Left cardiac atrium (tissue), 4 donors: ENCODE results near the gene SH3GL2. TPM values are rescaled to one million over a fixed set of nuclear protein-coding genes. Genes with fewer than 3 reads are reported as not detected.

Experiments
- ATAC-seq, 2 donors: fragments of 200-7000 bp; cut with Tn5 transposase; one replicate each; pipeline ENCODE4 v1.9.1; 2020; ENCODE audit warnings: mild to moderate bottlenecking in 2 of 2, moderate library complexity in 2 of 2
- DNase-seq: peaks from one replicate; pipeline ENCODE4 v3.0.0-alpha.2; 2020
- intact Hi-C, 2 donors: fragments of 100-400 bp; cut with DNase I; formaldehyde crosslinking; loops; one replicate each; pipeline versions ENCODE4 v1.14.1 to v1.15.1; 2022 to 2023
- total RNA-seq, 2 donors: library from RNA; stranded (reverse); fragmentation: NEBNext Ultra II Directional; extraction: Animal tissue kit (Norgen Biotek cat#: 25700); gene quantifications; one replicate each; pipeline ENCODE4 v1.2.1, GENCODE V29; 2021
- donor health status: DM: no; HTN: yes; CAD: no.
- donor health status: DM: no; HTN: yes; CAD: no; lungs with severe emphysema.
- donor health status: DM: yes; HTN: yes; CAD: no.
- donor health status: Dilated cardiomyopathy.

Gene SH3GL2
- total RNA-seq, 2 donors from 2014 or later = 0.18 to 0.71 TPM

GRCh38 chr9:17600962-17601593 lies 22.2 kb downstream of the SH3GL2 start:
- intact Hi-C loops = no loop called here
- no peak for DNase-seq
- ATAC-seq = no peak

DNA sequence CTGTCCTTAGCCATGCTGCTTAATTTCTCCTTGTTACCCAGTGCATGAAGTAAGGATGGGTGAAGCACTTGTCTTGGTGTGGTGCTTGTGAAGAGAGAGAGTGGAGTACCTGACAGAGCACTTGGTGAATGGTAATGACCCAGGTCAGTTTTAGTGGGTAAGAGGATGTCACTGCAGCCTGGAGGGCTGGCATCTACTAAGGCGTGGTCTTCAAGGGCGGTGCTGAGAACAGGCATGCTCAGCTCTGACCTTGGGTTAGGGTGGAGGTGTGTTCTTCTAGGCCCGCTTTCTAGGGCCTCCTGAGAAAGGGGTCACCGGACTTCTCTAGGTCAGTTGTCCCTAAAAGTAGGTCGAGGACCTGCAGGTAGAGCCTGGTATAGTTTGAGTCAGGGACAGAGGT lies 25.7 kb downstream of the SH3GL2 start:
- DNase-seq (no peak), ATAC-seq (no peak)
- intact Hi-C loops = no loop called here

DNA sequence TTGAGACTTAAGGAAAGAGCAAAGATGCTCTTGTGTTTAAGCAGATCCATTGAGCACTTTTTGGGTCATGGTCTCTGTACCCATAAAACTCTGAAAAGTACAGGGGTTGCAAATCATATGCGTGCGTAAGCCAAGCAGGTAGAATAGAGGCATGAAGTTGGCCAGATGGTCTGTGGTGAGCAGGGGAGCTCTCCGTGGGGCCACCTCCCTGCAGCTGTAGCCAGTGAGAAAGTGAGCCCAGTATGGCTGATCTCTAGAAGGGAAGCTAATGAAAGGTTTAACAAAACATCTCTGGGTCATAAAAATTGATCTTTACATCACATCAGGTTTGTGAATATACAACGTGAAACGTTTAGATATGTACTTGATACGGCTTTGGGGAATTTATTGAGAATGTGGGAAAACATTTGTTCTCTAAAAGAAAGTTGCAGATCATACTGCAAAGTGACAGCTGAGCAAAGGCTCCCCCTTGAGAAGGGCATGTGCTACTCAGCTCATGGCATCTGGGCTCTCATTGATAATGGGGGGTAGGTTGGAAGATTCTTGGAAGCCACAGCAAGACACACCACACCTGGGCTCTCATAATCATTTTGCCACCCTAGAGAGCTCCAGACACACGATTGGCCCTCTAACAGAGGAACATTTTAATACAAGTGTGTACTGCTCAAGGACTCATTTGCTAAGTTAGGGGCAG lies 30.6 kb downstream of the SH3GL2 start:
- intact Hi-C loops = no loop called here
- DNase-seq (no peak), ATAC-seq (no peak)

GRCh38 chr9:17611342-17611741 lies 32.5 kb downstream of the SH3GL2 start:
- ATAC-seq (no peak), DNase-seq (no peak)
- intact Hi-C loops = no loop called here

GRCh38 chr9:17611917-17612316 lies 33.1 kb downstream of the SH3GL2 start:
- ATAC-seq = no peak
- DNase-seq = no peak
- intact Hi-C loops = no loop called here

DNA sequence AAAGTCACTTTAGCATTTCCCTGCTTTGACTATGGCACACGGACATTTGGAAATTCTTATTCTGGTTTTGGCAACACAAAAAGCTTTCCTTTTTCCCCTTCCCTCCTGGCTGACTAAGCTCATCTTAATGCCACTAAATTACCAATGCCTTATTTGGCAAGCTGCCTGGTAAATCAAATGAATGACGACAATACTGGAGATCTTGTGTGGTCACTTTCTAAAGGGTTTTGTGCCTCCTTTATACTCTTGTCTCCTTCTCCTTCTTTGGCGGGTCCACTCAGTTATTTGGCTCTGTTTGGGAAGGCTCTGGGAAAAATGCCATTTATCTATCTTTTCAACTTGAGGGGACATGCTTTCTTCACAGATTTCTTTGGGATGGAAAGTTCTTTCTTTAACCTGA lies 34.9 kb downstream of the SH3GL2 start:
- ATAC-seq = no peak

DNA sequence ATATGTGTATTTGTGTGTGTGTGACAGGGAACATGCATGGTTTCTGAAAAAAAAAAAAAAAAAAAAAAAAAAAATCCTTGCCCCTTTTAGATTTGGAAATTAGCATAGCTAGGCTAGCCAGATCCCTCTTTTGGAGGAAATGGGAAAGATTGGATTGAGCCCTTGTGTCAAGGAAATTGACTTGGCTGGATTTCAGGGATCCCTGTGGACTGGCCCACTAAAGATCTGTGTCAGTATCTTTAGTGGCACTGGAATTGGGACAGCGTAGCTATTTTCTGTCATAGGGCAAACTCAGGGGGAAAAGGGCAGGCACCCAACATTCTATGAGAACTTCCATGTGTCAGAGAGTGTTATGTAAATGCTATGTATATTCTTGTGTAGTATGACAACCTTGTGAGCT lies 35.4 kb downstream of the SH3GL2 start:
- DNase-seq = no peak
- intact Hi-C loops = no loop called here
- ATAC-seq = no peak

More for the DNA sequence above, 34.9 kb downstream of the SH3GL2 start:
- intact Hi-C loops = no loop called here
- no peak for DNase-seq

DNA sequence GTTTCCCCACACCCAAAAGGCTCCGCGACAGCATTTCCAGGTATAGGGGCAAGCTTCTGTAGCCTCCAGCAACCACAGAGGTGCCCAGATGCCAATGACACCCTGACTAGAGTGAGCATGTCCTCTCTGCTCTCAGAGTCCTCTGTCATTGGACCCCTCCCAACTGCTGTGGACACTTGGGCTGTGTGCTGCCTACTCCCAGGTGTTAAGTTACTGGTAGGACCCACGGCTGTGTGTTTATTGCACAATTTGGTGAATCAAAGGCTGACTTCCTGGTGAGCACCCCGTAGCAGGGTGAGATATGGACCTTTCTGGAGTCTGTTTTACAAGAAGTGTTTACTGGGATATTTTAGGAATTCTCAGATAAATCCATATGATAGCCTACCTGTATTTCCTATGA lies 36.0 kb downstream of the SH3GL2 start:
- no peak for ATAC-seq
- intact Hi-C loops = no loop called here
- DNase-seq = no peak

DNA sequence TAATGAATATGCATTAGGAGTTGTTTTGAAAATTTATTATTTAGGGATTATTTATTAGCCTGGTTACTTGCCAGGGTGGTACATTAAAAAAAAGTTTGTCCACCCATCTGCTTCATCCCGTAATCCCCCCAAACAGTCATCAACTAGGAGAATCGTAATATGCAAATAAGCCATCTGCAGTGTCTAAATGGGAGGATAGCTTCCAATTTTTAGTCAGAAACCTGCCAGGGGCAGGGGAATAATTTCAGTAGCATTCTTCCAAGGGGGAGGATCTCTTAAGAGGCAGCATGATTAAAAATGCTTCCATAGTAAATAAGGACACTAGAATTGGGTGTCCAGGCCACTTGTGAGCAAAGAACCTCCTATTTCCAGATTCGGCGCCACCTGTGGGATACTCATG lies 43.3 kb downstream of the SH3GL2 start:
- intact Hi-C loops = no loop called here
- DNase-seq (no peak), ATAC-seq (no peak)

DNA sequence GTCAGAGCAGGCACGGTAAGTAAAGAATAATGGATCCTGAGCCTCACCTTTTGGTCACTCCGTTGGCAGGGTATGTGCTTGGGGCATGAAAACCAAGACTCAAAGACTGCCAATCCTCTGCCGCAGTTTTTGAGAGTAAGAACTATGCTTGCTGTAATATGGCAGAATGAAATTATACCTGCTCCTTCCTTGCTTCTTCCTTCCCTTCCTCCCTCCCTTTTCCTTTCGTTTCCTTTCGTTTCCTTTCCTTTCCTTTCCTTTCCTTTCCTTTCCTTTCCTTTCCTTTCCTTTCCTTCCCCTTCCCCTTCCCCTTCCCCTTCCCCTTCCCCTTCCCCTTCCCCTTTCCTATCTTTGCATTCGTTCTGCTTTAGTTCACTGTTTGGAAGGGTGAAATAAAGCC lies 43.9 kb downstream of the SH3GL2 start:
- DNase-seq (no peak), ATAC-seq (no peak)
- intact Hi-C loops = no loop called here

DNA sequence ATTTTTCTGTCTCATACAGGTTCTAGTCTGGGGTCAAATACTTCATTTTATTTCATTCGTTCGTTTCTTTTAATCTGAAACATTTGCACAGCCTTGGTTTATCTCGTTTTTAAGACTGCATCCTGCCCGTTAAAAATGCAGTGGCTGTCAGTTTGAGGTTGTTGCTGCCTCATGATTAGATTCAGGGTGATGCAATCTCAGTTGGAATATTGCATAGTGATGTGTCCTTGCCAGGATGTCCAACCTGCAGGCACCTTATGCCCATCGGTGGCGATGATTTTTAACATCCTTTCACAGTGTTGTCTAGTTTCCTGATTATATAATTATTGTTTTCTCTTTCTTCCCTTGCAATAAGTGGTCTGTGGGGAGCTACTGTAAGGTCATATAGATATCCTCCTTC lies 45.1 kb downstream of the SH3GL2 start:
- intact Hi-C loops = no loop called here
- DNase-seq = no peak
- ATAC-seq = no peak

DNA sequence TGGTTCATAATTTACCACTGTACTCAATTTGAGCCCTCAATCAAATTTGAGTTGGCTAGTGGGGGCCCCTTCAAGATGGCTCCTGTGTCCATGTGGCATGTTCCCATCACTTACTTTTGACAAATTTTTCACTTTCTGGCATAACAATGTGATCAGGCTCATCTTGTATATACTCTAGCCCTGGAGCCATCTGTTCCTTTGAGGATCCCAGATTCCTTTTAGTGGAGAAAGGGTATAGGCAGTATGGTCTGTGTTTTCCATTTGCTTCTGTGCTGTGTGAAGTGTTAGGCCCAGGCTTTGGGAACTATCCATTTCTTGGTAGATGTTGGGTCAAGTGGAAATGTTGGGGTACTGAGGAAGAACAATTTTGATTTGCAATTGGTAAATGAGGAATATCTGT lies 45.7 kb downstream of the SH3GL2 start:
- ATAC-seq (no peak), DNase-seq (no peak)
- intact Hi-C loops = no loop called here

DNA sequence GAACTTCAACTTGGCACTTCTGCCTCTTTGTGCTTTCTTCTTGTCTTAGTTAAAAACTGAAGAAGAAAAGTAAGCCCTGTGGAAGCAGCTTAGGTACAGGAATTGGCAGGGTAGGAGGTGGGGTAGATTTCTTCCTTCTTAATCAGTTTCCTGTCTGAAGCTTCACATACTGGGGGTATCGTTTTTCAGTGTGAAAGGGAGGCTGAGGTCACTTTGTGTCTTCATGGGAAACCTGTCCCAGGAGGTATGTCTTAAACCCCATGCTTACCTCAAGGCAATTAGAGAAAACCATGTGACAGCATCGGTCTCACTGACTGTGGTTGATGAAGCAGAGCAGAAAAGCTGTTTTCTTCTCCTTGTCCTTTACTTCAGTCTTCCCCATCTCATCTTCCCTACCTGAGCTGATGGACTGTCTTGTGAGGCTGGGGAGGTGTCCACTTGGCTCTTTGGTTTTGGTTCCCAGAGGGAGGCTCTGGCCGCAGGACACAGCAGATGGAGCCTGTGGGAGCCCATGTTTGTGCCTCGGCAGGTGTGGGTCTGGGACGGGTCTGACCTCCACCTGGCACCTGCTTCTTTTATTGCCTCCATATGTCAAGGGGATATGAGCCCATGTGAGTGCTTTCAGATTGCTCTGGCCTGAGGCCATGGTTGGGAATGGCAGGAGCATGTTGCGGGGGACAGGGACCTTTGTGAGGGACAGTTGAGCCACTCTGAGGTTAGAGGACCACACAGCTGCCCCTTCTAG lies 47.0 kb downstream of the SH3GL2 start:
- no peak for DNase-seq
- intact Hi-C loops = no loop called here
- no peak for ATAC-seq

GRCh38 chr9:17627641-17628040 lies 48.8 kb downstream of the SH3GL2 start:
- intact Hi-C loops = no loop called here
- ATAC-seq (no peak), DNase-seq (no peak)

GRCh38 chr9:17628624-17629023 lies 49.8 kb downstream of the SH3GL2 start:
- intact Hi-C loops = no loop called here
- ATAC-seq = no peak
- DNase-seq = no peak

DNA sequence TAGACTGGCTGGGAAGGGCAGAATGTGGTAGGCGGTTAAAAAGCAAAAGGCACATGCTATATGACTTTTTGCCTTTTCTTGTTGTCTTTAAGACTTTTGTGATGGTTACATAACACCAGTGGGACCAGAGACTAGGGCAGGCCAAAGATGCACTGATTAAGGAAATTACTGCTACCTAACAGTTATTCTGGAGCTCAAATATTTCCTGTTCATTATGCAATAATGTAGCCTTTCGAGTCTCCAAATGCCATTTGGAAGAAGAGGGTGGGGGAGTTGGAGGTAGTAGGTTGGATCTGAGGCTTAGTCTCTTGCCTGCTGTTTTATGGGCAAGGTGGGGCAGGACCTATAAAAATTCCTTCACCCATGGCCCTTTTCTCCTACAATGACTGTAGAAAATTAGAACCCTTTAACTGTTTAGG lies 51.7 kb downstream of the SH3GL2 start:
- intact Hi-C loops = no loop called here
- DNase-seq (no peak), ATAC-seq (no peak)

GRCh38 chr9:17631396-17631795 lies 52.5 kb downstream of the SH3GL2 start:
- intact Hi-C loops = no loop called here
- ATAC-seq = no peak
- no peak for DNase-seq

- ATAC-seq (no peak), DNase-seq (no peak)
- intact Hi-C loops = no loop called here
These were observed 54.1 kb downstream of the SH3GL2 start for GRCh38 chr9:17632994-17633393.

DNA sequence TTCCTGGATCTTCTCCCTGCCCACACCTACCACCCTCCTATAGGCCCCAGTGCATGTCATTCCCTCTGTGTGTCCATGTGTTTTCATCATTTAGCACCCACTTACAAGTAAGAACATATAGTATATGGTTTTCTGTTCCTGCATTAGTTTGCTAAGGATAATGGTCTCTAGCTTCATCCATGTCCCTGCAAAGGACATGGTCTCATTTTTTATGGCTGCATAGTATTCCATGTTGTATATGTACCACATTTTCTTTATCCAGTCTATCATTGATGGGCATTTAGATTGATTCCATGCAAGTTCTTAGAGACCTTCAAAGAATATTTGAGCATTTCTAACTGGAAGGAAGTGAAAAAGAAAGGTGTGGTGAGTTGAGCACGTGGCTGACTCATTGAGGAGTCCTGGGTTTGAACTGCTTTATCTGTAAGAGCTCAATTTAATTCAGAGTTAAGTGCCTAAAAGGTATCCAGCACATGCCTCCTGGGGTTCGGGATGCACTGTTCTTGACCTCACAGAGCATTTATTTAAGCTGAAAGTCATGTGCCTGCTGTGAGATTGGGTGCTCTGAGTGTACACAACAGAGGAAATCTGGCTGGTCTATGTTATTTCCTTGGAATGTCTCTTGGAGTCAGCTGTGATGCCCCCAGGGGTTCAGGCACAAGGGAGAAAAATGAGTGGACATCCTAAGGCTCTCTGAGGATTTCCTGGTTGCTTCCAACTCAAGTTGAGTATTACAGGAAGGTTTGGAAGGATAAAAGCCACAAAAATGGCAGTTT lies 56.4 kb downstream of the SH3GL2 start:
- intact Hi-C loops = no loop called here
- ATAC-seq = no peak

GRCh38 chr9:17636349-17636748 lies 57.5 kb downstream of the SH3GL2 start:
- intact Hi-C loops = no loop called here
- no peak for ATAC-seq
- no peak for DNase-seq

More for the DNA sequence above, 56.4 kb downstream of the SH3GL2 start:
- no peak for DNase-seq
